ENCODE data around the gene KCNG1. TPM values are rescaled to one million over a fixed set of nuclear protein-coding genes. Genes with fewer than 3 reads are reported as not detected.

Gene KCNG1
- total RNA-seq, 1 donor from 2014 or later: 0.32 TPM

GRCh38 chr20:51017251-51017650, 5.7 kb downstream of the KCNG1 start:
- DNase-seq (ENCODE audit: missing footprints) (no peak), ATAC-seq (no peak)
- intact Hi-C loops (cut with DNase I): no loop called here

- ATAC-seq (no peak), DNase-seq (ENCODE audit: missing footprints) (no peak)
- intact Hi-C loops (cut with DNase I): no loop called here
These were observed 6.4 kb downstream of the KCNG1 start for GRCh38 chr20:51016521-51016920.

- intact Hi-C loops (cut with DNase I): no loop called here
- ATAC-seq: no peak
- no peak for DNase-seq (ENCODE audit: missing footprints)
These were observed 7.8 kb downstream of the KCNG1 start for GRCh38 chr20:51014797-51015722.

GRCh38 chr20:51013577-51014330, 9.2 kb downstream of the KCNG1 start:
- no peak for ATAC-seq
- DNase-seq (ENCODE audit: missing footprints): no peak
- intact Hi-C loops (cut with DNase I): no loop called here

DNA sequence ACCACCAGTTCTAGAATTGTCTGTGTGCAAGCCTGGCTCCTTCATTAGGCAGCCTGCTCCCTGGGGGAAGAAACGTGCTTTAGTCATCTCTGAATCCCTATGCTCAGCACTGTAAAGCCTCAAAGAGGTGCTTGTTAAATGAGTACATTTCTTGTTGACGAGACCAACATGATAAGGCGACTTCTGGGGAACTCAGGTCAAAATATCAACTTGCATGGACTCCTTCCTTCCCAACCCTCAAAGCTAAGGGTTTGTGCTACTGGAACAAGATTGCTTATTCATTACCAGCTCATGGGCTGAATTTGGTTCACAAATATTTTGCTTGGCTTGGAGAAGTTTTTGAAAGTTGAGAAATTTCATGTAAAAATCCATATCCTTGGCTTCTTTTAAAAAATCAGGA, 10.6 kb downstream of the KCNG1 start:
- intact Hi-C loops (cut with DNase I): no loop called here
- ATAC-seq (no peak), DNase-seq (ENCODE audit: missing footprints) (no peak)

GRCh38 chr20:51011479-51011878, 11.4 kb downstream of the KCNG1 start:
- DNase-seq (ENCODE audit: missing footprints) (no peak), ATAC-seq (no peak)
- intact Hi-C loops (cut with DNase I): no loop called here

DNA sequence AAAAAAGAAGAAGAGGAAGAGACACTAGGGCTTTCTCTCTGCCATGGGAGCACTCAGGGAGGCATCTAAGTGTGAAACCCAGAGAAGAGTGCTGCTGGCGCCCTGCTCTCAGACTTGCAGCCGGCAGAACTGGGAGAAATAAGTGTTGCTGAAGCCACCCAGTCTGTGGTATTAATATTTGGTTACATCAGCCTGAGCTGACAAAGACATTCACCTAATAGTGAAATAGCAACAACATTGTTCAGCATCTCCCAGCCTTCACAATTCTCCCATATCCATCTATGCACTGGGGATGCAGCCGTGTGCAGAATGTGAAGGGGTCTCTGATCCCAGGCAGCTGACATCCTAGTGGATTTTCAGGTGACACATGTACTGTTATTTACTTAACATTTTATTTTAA, 12.0 kb downstream of the KCNG1 start:
- DNase-seq (ENCODE audit: missing footprints): no peak
- ATAC-seq: no peak
- intact Hi-C loops (cut with DNase I): no loop called here

DNA sequence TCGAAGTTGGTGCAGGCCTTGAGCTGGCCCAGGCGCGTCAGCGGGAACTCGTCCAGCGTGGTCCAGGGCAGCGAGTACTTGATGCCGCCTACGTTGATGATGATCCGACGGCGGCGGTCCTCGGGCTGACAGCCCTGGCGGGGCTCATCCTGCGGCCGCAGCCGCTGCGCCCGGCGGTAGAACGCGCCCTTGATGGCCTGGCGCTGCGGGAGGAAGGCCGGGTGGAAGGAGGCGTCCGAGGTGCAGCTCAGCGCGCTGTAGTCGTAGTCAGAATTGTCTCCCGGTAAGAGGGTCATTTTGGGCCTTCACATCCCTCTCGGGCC, 12.9 kb downstream of the KCNG1 start:
- intact Hi-C loops (cut with DNase I): no loop called here
- DNase-seq (ENCODE audit: missing footprints) (no peak), ATAC-seq (no peak)

GRCh38 chr20:51009303-51010042, 13.4 kb downstream of the KCNG1 start:
- intact Hi-C loops (cut with DNase I): no loop called here
- ATAC-seq (no peak), DNase-seq (ENCODE audit: missing footprints) (no peak)

DNA sequence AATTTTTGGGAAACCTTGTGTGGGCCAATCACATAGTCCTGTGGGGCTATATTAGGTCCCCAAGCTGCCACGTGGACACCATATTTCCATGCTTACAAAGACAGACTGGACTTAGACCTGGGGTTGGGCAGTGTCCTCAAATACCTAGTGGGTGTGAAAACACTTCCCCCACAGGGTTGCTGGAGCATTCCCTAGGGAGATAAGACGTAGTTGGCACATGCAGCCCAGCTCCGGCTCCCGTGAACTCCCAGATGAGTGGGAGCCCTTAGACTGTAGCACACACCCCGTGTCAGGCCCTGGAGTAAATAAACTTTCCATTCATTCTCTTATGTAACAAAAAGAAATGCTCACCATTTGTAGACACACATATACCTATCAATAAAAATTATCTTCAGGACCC, 14.2 kb downstream of the KCNG1 start:
- intact Hi-C loops (cut with DNase I): no loop called here

DNA sequence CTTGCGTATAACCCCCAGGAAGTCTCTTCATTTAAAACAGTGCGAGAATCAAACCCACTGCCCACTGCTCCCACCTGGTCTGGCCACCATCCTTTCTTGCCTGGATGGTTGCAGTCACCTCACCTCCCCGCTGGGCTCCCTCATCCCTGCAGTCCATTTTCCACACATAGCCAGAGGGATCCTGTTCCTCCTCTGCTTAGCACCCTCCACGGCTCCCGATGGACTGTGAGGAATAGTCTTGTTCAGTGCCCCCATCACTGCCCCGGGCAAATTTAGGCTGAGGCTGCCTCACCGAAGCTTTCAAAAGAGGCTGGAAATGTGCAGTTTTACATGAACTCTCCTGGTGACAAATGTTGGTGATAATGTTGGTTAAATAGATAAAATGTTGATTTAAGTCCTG, 17.7 kb downstream of the KCNG1 start:
- intact Hi-C loops (cut with DNase I): no loop called here
- ATAC-seq: no peak
- DNase-seq (ENCODE audit: missing footprints): no peak

More for the DNA sequence above, 14.2 kb downstream of the KCNG1 start:
- DNase-seq (ENCODE audit: missing footprints): no peak
- ATAC-seq: no peak

- DNase-seq (ENCODE audit: missing footprints) (no peak), ATAC-seq (no peak)
These were observed 18.1 kb downstream of the KCNG1 start for GRCh38 chr20:51004781-51005180.

GRCh38 chr20:51004305-51004727, 18.6 kb downstream of the KCNG1 start:
- DNase-seq (ENCODE audit: missing footprints): no peak
- intact Hi-C loops (cut with DNase I): no loop called here
- no peak for ATAC-seq

More at GRCh38 chr20:51004781-51005180, 18.1 kb downstream of the KCNG1 start:
- intact Hi-C loops (cut with DNase I): no loop called here

DNA sequence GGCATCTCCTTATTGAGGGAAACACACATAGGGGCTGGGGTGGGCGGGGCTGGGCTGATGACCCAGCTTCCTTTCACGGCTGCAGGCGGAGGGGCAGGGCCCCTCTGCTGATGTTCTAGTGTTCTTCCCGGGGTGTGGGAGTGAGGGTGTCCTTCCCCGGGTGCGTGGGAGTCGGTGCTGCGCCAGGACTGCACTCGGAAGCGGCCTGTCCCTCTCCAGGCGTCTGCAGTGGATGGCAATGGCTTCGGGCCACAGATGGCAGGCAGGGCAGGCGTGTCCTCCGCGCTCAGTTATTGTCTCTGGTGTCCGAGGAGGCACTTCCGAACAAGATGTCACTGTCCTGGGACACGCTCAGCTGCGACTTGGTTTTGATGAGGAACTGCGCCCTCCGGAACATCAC, 19.2 kb downstream of the KCNG1 start:
- intact Hi-C loops (cut with DNase I): no loop called here
- no peak for ATAC-seq
- no peak for DNase-seq (ENCODE audit: missing footprints)

DNA sequence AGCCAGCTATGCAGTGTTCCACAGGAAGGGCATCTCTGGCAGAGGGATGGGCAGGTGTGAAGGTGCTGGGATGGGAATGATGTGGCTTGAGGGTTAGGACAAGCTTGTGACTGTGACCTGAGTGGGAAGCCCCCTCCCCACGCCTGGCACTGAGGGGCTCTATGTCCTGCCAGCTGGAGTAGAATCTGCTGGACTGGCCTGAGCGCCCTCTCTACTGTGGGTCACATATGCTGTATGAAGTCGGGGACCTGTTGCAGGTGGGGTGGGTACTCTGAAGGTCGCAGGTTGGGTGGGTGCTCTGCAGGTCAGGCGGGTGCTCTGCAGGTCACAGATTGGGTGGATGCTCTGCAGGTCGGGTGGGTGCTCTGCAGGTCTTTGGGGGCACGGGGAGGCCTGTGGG, 20.3 kb downstream of the KCNG1 start:
- ATAC-seq (no peak), DNase-seq (ENCODE audit: missing footprints) (no peak)
- intact Hi-C loops (cut with DNase I): no loop called here

DNA sequence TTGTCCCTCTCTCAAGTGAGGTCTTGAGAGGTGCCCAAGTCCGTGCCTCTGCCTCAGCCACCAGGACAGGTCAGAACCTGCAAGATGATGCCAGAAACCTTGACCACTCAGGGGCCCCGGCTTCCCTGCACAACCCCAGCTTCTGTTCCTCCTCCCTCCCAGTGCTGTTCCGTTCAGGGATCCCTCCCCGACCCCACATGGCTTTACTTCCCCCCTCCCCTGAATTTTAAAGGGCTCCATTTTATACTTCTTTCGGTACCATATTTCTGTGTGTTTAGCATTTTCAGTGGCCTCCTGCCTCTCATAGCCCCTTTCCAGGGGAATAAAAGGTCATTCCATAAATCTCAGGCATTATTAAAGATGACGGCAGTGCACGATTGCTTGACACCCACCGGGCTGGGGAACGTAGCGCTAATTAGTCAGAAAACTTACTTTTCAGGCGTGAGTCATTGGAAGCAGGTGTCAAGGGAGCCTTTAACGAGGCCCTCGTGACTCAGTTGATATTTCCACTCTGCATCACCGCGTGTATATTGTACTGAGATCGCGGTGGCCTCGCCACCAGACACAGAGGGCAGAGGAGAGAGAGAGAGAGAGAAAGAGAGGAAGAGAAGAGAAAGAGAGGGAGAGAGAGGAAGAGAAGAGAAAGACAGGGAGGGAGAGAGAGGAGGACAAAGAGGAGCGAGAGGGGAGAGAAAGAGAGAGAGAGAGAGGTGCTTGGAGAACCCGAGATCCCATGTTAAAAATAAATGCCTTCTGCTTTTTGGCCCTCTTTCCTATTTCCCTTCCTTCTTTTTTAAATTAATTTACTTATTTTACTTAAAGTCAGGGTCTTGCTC, 21.3 kb downstream of the KCNG1 start:
- no peak for DNase-seq (ENCODE audit: missing footprints)
- no peak for ATAC-seq
- intact Hi-C loops (cut with DNase I): no loop called here

GRCh38 chr20:50999355-50999754, 23.6 kb downstream of the KCNG1 start:
- intact Hi-C loops (cut with DNase I): no loop called here
- DNase-seq (ENCODE audit: missing footprints) (no peak), ATAC-seq (no peak)

- DNase-seq (ENCODE audit: missing footprints) (no peak), ATAC-seq (no peak)
- intact Hi-C loops (cut with DNase I): no loop called here
These were observed 25.7 kb downstream of the KCNG1 start for GRCh38 chr20:50996901-50997865.
